GM20000 (cell line): Measurements from ENCODE around the gene TM4SF20.

Source experiments
- DNase-seq: peaks from one replicate; pipeline ENCODE4 v3.0.0; 2012; ENCODE audit warnings: low spot score
- TF ChIP-seq, protein P1 (sequence below): IDR thresholded peaks from 2 replicates; pipeline ENCODE4 v1.5.1; 2012; ENCODE audit warnings: mild to moderate bottlenecking, control low read depth; ENCODE audit errors: extremely low read depth, missing control alignments

The TM4SF20 gene

DNA sequence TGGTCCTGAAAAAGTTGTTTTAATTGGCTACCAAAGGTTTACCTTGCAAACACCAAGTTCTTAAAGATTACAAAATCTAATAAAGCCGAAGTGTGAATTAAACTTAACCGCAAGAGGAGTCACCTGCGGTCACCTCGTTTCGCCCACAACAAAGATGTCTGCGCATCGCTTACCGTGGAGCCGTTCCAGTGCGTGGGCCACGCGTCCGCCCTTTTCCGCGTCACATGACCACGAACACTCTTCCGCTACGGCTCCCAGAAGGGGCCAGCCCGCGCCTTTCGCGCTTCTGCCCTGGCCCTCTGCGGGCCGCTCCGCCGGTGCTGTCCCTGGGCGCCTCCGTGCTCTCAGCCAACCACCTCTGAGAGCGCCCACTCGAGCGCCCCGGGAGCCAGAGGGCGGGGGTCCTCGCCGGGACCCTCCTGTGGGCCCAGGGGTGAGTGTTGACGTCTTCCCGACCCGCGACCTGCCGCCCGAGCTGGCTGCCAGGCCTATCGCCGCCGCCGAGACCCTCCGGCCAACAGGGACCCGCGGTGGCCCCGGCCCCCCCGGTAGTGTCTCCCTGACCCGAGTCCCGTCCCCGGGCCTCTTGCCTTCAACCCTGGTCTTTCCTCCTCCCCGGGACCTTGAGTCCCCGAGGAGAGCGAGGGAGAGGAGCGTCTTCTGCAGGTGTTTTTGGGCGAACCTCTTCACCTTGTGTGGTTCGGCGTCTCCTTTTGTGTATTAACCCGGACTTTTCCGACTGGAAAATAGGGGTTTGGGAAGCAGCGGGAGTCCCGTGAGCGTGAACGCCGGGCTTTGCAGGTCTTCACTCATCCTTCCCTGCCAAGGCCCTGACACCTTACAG is 53.9 kb downstream of the TM4SF20 start, which contains the start of gene MFF:
TSS of gene MFF (plus strand) at position 257 of the 844 bp plus-strand sequence. CDS start 5,415 bp downstream, outside the sequence.
- TF ChIP-seq, protein P1, sequence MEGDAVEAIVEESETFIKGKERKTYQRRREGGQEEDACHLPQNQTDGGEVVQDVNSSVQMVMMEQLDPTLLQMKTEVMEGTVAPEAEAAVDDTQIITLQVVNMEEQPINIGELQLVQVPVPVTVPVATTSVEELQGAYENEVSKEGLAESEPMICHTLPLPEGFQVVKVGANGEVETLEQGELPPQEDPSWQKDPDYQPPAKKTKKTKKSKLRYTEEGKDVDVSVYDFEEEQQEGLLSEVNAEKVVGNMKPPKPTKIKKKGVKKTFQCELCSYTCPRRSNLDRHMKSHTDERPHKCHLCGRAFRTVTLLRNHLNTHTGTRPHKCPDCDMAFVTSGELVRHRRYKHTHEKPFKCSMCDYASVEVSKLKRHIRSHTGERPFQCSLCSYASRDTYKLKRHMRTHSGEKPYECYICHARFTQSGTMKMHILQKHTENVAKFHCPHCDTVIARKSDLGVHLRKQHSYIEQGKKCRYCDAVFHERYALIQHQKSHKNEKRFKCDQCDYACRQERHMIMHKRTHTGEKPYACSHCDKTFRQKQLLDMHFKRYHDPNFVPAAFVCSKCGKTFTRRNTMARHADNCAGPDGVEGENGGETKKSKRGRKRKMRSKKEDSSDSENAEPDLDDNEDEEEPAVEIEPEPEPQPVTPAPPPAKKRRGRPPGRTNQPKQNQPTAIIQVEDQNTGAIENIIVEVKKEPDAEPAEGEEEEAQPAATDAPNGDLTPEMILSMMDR: peak; percentile 20
- DNase-seq: peak; percentile 96

DNA sequence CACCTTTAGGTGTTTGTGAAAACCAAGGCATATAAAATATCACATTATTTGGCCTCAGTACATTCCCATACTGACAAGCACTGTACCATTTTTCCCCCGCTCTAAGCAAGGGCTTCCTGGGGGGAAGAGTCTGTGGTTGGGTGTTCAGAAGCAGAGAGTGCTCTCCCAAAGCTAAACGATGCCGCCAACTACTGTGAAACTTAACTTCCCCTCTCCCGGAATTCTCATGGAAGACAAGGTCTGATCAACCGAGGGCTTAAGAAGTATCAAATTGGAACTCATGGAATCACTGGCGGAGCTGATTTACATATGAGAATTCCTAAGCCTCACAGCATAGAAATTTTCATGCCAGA is 54.5 kb downstream of the TM4SF20 start:
- peak; percentile 66 for DNase-seq
- TF ChIP-seq, protein P1: no peak

DNA sequence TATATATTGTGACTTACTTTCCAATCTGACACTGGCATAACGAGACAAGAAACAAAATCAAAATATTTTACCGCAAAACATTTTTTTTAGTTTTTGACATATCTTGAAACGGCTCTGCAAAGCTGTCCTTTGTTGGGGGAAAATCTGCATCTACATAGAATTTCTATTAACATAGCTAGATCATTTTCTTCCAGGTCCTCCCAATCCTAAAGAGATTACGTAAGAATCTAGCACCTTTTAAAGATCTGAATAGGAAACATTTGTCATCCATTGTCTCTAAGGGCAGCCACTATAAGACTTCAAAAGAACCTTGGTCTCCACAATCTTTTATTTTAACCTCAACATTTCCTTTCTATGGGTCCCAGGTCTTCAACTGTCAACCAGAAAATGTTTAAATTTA is 55.3 kb downstream of the TM4SF20 start:
- no peak for DNase-seq
- TF ChIP-seq, protein P1: no peak

DNA sequence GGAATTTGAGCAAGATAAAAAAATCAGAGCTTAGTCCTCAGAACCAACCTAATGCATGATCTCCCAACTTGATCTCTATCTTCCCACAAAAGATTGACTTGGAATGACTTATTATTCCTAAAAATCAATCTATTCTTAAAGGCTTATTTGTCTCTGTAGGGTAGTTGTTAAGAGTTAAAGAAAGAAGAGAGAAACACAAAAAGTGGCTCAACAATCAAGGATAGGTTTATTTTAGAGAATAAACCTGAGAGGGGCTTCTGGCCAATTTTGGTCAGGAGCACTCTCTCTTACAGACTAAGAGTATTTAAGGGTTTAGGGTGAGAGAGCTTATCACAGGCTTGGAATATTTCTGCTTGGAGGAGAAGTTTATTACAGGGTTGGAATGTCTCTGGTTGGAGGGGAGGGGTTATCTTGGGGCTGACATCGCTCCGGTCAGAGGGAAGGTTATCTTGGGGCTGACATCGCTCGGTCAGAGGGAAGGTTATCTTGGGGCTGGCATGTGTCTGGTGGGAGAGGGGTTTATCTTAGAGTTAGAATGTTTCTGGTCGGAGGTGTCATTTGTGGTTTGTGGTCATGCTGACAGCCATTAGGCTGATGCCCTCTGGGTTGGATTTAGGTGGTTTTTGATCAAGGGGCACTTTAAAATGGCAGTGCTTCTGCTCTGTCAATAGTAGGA is 56.4 kb downstream of the TM4SF20 start:
- TF ChIP-seq, protein P1: no peak
- no peak for DNase-seq

DNA sequence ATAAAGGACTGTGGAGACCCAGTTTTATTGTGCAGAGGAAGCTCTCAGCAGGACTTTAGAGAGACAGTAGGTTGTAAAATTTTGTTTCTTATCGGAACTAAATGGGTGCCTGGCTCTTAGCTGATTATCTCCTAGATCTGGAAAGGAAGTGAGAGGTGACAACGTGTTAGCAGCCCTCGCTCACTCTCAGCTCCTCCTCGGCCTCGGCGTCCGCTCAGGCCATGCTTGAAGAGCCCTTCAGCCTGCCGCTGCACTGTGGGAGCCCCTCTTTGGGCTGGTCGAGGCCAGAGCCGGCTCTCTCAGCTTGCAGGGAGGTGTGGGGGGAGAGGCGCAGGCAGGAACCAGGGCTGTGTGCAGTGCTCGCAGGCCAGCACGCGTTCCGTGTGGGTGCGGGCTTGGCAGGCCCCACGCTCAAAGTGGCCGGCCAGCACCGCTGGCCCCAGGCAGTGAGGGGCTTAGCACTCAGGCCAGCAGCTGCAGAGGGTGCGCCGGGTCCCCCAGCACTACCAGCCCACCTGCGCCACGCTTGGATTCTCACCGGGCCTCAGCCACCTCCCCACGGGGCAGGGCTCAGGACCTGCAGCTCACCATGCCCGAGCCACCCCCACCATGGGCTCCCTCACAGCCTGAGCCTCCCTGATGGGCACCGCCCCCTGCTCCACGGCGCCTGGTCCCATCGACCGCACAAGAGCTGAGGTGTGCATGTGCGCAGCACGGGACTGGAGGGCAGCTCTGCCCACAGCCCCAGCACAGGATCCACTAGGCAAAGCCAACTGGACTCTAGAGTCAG is 58.6 kb downstream of the TM4SF20 start:
- no peak for DNase-seq
- TF ChIP-seq, protein P1: no peak

- TF ChIP-seq, protein P1: no peak
- no peak for DNase-seq
Observed at GRCh38 chr2:227317834-227318233, 61.3 kb downstream of the TM4SF20 start.
